A673 (cell line): ENCODE measurements around the gene ELL2. TPM values are rescaled to one million over a fixed set of nuclear protein-coding genes. Genes with fewer than 3 reads are reported as not detected.

Source experiments
- BruUV-seq: library from RNA; stranded (reverse); fragments of 400-500 nt; replicated peaks from 2 replicates; lab custom pipeline; 2021; lab: Mats Ljungman, UMichigan
- CTCF ChIA-PET: fragments of 300-600 bp; sonication (Branson Sonifier 250); formaldehyde crosslinking; loops from one replicate; lab custom pipeline; 2022; ENCODE audit warnings: antibody characterized with exemption; lab: Charles Lee
- POLR2A ChIA-PET: fragments of 300-600 bp; sonication (Branson Sonifier 250); formaldehyde crosslinking; loops from one replicate; lab custom pipeline; 2022; ENCODE audit warnings: antibody characterized with exemption; ENCODE audit not compliant: low non-redundant PET; lab: Charles Lee
- DNase-seq: peaks from one replicate; pipeline ENCODE4 v3.0.0-alpha.2; 2015; ENCODE audit warnings: low spot score
- H3K27ac ChIP-seq: fragments of 200-600 bp; sonication (generic); 2 replicates; pipeline ENCODE4 v1.5.1; 2016; ENCODE audit warnings: mixed run types, low read depth, mild to moderate bottlenecking, mixed read lengths, antibody characterized with exemption, low read length; ENCODE audit not compliant: poor library complexity, severe bottlenecking
- H3K27me3 ChIP-seq: fragments of 200-600 bp; sonication (generic); replicated peaks from 2 replicates; pipeline ENCODE4 v1.6.1; 2017; ENCODE audit warnings: mixed run types, low read depth, mild to moderate bottlenecking, mixed read lengths, antibody characterized with exemption, low read length; ENCODE audit not compliant: insufficient read depth, poor library complexity
- H3K36me3 ChIP-seq: fragments of 200-600 bp; sonication (generic); 2 replicates; pipeline ENCODE4 v1.6.1; 2016; ENCODE audit warnings: mixed run types, mild to moderate bottlenecking, mixed read lengths, antibody characterized with exemption, low read length; ENCODE audit not compliant: insufficient read depth, poor library complexity, severe bottlenecking
- H3K4me1 ChIP-seq: fragments of 200-600 bp; sonication (generic); 2 replicates; pipeline ENCODE4 v1.6.1; 2017; ENCODE audit warnings: mixed run types, mild to moderate bottlenecking, mixed read lengths, antibody characterized with exemption, low read length; ENCODE audit not compliant: insufficient read depth, poor library complexity, severe bottlenecking
- H3K4me3 ChIP-seq: fragments of 200-600 bp; sonication (generic); 2 replicates; pipeline ENCODE4 v1.5.1; 2016; ENCODE audit warnings: low read depth, mixed run types, mild to moderate bottlenecking, mixed read lengths, low read length; ENCODE audit not compliant: poor library complexity, severe bottlenecking
- H3K9me3 ChIP-seq: fragments of 200-600 bp; sonication (generic); 2 replicates; pipeline ENCODE4 v1.6.1; 2016; ENCODE audit warnings: mixed run types, low read depth, mild to moderate bottlenecking, mixed read lengths, antibody characterized with exemption, low read length; ENCODE audit not compliant: poor library complexity, severe bottlenecking
- CTCF ChIP-seq: fragments of 300-800, 200-600 bp; sonication (generic); conservative IDR thresholded peaks from 2 replicates; pipeline ENCODE4 v1.5.1; 2017; ENCODE audit warnings: low read depth, mild to moderate bottlenecking, antibody characterized with exemption, low read length, moderate library complexity, mixed read lengths
- EZH2 ChIP-seq: fragments of 200-600 bp; sonication (generic); IDR thresholded peaks from 2 replicates; pipeline ENCODE4 v1.6.1; 2017; ENCODE audit warnings: borderline replicate concordance, low read depth, mild to moderate bottlenecking, mixed read lengths, antibody characterized with exemption, low read length; ENCODE audit not compliant: poor library complexity, severe bottlenecking
- intact Hi-C: fragments of 100-400 bp; cut with micrococcal nuclease; formaldehyde crosslinking; loops from one replicate; pipeline ENCODE4 v1.10.0; 2022; ENCODE audit not compliant: unreplicated experiment
- total RNA-seq: library from RNA; stranded (reverse); gene quantifications from 2 replicates; pipeline ENCODE4 v1.2.3, GENCODE V29; 2021

ELL2 gene
- total RNA-seq, 1 experiment from 2014 or later, result 12.0 TPM

- intact Hi-C loops, result no loop called here
Observed at GRCh38 chr5:95891499-95891898, 70.2 kb downstream of the ELL2 start.

GRCh38 chr5:95889076-95889475 lies 72.6 kb downstream of the ELL2 start:
- POLR2A ChIA-PET, result no interaction called here
- Histone ChIP-seq H3K27me3 (no peaks in the 10 kb centered on the region), H3K27ac (no peak overlapping the region), H3K4me1 (no peaks in the 10 kb centered on the region), H3K9me3 (no peaks in the 10 kb centered on the region), H3K36me3 (no peaks in the 10 kb centered on the region), H3K4me3 (no peak overlapping the region)
- intact Hi-C loops, result no loop called here
- CTCF ChIA-PET, result no interaction called here
- TF ChIP-seq EZH2 (no peak), CTCF (no peak)
- DNase-seq, result no peak
- no TSS peak for BruUV-seq

More at GRCh38 chr5:95891499-95891898, 70.2 kb downstream of the ELL2 start:
- no peaks in the 10 kb centered on the region for H3K9me3 ChIP-seq
- BruUV-seq, result no TSS peak
- TF ChIP-seq EZH2 (no peak), CTCF (no peak)
- POLR2A ChIA-PET, result interaction anchor here (0.5 kb wide), 1 partner anchor 861 kb away, joined by 6 read pairs; no protein-coding TSS in a partner anchor
- CTCF ChIA-PET, result no interaction called here
- no peaks in the 10 kb centered on the region for H3K27me3 ChIP-seq
- no peak for DNase-seq
- no peaks in the 10 kb centered on the region for H3K36me3 ChIP-seq
- H3K4me3 ChIP-seq, result no peak overlapping the region
- no peak overlapping the region for H3K27ac ChIP-seq
- no peaks in the 10 kb centered on the region for H3K4me1 ChIP-seq

- Histone ChIP-seq H3K36me3 (no peaks in the 10 kb centered on the region), H3K27ac (no peak overlapping the region), H3K27me3 (no peaks in the 10 kb centered on the region), H3K4me3 (no peak overlapping the region), H3K4me1 (no peaks in the 10 kb centered on the region), H3K9me3 (no peaks in the 10 kb centered on the region)
- no peak for DNase-seq
- CTCF ChIA-PET, result interaction anchor here (0.7 kb wide), 1 partner anchor 177 kb away, joined by 4 read pairs; no protein-coding TSS in a partner anchor
- no TSS peak for BruUV-seq
- no peak for TF ChIP-seq CTCF
- TF ChIP-seq EZH2, result no peak
- intact Hi-C loops, result no loop called here
- POLR2A ChIA-PET, result no interaction called here
Observed at GRCh38 chr5:95887977-95888376, 73.7 kb downstream of the ELL2 start.
